OCI-LY3 (cell line): Measurements from ENCODE around the gene CAMK1G.

Experiments
- CTCF ChIP-seq: fragments of 200-600, 300-600 bp; sonication (generic); IDR thresholded peaks from 2 replicates; pipeline ENCODE4 v1.5.1; 2014; ENCODE audit warnings: antibody characterized with exemption, low read length, low read depth
- EZH2phosphoT487 ChIP-seq: fragments of 200-600 bp; shearing (Covaris generic); IDR thresholded peaks from 2 replicates; pipeline ENCODE4 v1.6.1; 2018; ENCODE audit warnings: antibody characterized with exemption, mixed run types, low read depth

GRCh38 chr1:209536843-209537242, 46.7 kb upstream of the CAMK1G start:
- no peak for TF ChIP-seq CTCF
- no peak for TF ChIP-seq EZH2phosphoT487
